Transverse colon (tissue), 3 donors: Measurements from ENCODE around the gene PROSER3.

Source experiments
- POLR2A ChIP-seq: fragments of 450-650 bp; IDR thresholded peaks from one replicate; pipeline ENCODE4 v1.6.1; 2016; ENCODE audit warnings: antibody characterized with exemption, mild to moderate bottlenecking, moderate library complexity
- TF ChIP-seq, protein P1 (sequence below), 5 experiments: fragments of 200-600 bp in 3 of 5; fragments of 450-650 bp in 2 of 5; sonication (generic) in 3 of 5; IDR thresholded peaks; 1 replicate in 2 of 5; 2 replicates in 3 of 5; pipeline ENCODE4 v1.5.1; 2016 to 2017; ENCODE audit warnings: antibody characterized with exemption in 5 of 5, inconsistent platforms in 3 of 5, mild to moderate bottlenecking in 2 of 5, moderate library complexity in 1 of 5

DNA sequence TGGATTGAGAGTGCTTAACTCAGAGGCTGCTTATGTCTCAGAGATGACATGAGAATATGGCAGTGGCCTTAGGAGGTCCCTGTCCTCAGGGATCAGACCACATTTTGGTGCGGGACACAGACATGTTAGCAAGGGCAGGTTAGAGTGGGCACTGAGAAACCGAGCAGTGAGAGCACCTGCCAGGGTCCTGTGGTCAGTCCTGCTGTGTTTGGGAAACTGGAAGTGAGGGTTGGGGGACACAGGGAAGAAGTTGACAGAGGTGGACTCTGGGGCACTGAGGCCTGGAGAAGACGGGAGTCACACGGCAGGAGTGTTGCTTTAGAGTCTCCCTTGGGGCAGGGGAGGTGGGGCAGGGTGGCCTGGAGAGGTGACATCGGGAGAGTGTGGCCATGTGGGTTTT, 23.1 kb upstream of the PROSER3 start:
- TF ChIP-seq, protein P1, sequence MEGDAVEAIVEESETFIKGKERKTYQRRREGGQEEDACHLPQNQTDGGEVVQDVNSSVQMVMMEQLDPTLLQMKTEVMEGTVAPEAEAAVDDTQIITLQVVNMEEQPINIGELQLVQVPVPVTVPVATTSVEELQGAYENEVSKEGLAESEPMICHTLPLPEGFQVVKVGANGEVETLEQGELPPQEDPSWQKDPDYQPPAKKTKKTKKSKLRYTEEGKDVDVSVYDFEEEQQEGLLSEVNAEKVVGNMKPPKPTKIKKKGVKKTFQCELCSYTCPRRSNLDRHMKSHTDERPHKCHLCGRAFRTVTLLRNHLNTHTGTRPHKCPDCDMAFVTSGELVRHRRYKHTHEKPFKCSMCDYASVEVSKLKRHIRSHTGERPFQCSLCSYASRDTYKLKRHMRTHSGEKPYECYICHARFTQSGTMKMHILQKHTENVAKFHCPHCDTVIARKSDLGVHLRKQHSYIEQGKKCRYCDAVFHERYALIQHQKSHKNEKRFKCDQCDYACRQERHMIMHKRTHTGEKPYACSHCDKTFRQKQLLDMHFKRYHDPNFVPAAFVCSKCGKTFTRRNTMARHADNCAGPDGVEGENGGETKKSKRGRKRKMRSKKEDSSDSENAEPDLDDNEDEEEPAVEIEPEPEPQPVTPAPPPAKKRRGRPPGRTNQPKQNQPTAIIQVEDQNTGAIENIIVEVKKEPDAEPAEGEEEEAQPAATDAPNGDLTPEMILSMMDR (IDR thresholded peaks at IDR 0.05), result no peak
- no peak for TF ChIP-seq POLR2A
